GM10847 (cell line): ENCODE data around the gene SOBP.

Source experiments
- POLR2A ChIP-seq: IDR thresholded peaks from 2 replicates; pipeline ENCODE4 v1.6.1; 2011; ENCODE audit not compliant: insufficient read length; ENCODE audit errors: extremely low read depth

The SOBP gene

DNA sequence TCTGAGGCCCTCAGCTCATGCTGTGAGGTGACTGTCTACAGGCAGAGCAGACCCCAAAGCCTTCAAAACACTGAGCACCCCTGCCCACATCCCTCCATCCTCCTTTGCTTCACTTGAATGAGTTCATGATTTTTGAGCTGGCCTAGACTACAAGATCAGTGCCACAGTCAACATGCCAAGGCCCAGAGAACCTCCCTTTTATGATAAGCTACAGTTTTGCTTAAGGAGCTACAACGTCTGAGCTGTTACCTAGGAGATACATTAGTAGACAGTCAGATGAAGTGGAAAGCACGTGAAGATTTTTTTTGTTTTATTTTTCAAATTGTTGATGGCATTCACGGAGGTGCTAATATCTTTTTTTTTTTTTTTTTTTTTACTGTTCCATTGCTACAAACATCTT is 139.0 kb downstream of the SOBP start:
- TF ChIP-seq POLR2A = no peak

DNA sequence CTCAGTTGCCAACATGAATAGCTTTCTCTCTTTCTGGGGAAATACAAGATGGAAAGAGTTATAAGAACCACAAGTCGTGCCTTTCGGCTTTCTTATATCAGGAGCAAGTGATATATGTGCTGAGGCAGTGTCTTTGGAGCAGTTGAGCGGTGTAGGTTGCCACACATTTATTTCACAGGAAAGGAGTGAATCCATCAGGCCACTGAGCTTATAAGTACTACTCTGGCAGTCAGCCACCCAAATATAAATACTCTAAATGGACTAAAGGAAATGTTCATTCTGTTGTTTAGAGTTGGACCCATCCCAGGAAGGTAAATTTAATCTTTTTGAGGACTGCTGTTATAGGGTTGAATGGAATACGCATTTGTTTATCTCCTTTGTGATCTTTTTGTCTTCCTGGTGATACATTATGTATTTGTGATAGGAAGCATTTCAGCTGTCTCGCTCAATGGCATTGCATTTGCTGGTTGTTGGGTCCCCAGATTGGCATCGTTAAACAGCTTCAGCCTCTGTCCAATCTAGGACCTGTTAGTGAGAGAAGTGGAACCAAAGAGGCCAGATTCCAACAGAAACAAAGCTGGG is 139.7 kb downstream of the SOBP start:
- TF ChIP-seq POLR2A = no peak

DNA sequence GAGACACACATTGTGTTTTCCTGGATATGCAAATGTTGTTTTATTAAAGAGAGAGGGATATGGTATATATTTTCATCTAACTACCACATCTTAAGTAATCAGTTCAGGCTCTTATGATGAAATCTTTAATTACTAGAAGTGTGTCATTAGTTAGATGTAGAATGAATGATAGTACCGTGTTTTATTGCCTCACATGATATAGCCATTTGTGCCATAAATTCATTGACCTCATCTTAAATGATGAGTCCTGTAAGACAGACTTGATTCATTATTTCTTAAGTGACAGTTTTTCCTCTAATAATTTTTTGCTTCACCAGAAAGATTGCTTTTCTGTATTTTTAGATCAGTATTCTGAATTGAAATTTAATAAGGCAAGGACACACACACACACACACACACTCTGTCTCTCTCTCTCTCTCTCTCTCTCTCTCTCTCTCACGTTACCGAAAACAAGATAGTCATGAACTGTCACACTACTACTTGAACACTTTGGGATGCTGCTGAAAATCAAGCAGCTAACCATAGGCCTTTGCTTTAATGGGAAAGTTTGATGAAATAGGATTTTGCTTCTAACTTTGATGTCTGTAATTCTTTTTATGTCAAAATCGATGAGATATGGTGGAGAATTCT is 140.5 kb downstream of the SOBP start:
- no peak for TF ChIP-seq POLR2A

DNA sequence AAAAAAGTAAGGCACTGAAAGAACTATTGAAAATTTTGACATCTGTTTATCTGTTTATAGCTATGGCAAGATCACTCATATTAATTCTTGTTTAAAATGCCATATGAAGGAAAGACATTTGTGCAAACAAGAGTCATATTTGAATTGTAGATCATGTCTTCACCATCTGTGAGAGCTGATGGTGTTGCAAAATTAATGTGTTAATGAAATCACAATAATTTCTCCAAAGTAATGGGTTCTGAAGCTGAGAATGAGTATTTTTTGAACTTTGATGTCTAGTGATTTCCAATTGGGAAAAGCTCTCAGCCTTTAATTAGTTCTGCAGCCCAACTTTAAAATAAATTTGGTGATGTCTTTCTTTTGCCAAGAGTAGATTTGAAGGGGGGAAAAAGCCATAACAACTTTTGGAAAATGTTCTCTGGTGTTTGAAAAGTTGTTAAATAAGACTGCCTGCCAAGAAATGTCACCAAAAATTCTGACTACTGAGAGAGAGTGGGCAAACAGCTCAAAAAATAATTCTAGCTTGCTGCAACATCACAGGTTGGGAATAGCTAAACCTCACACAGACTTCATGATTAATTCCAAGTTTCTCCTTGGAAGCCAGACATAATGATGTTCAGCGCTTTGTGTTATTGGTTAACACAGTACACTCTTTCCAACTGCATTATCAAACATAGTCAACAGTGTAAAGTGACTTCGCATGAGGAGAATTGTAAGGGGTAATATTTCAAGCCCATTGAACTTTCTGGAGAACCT is 142.6 kb downstream of the SOBP start:
- no peak for TF ChIP-seq POLR2A

DNA sequence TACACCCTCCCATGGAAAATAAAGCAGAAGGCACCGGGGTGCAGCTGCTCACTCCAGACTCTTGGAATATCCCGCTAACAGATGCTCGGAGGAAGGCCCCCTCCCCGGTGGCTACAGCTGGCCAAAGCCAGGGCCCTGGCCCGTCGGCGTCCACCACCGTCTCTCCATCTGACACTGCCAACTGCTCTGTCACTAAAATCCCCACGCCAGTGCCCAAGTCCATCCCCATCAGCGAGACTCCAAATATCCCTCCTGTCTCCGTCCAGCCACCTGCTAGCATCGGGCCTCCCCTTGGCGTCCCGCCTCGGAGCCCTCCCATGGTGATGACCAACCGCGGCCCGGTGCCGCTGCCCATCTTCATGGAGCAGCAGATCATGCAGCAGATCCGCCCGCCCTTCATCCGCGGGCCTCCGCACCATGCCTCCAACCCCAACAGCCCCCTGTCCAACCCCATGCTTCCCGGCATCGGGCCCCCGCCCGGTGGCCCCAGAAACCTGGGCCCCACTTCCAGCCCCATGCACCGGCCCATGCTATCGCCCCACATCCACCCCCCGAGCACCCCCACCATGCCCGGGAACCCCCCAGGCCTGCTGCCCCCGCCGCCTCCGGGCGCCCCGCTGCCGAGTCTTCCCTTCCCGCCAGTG is 143.9 kb downstream of the SOBP start:
- no peak for TF ChIP-seq POLR2A

DNA sequence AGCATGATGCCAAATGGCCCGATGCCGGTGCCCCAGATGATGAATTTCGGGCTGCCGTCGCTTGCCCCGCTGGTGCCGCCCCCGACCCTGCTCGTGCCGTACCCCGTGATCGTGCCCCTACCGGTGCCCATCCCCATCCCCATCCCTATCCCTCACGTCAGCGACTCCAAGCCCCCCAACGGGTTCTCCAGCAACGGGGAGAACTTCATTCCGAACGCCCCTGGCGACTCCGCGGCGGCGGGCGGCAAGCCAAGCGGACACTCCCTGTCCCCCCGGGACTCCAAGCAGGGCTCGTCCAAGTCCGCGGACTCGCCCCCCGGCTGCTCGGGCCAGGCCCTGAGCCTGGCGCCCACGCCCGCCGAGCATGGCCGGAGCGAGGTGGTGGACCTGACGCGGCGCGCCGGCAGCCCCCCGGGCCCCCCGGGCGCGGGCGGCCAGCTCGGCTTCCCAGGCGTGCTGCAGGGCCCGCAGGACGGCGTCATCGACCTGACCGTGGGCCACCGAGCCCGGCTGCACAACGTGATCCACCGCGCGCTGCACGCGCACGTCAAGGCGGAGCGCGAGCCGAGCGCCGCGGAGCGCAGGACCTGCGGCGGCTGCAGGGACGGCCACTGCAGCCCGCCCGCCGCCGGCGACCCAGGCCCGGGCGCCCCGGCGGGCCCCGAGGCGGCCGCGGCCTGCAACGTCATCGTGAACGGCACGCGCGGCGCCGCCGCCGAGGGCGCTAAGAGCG is 144.6 kb downstream of the SOBP start:
- TF ChIP-seq POLR2A = no peak

DNA sequence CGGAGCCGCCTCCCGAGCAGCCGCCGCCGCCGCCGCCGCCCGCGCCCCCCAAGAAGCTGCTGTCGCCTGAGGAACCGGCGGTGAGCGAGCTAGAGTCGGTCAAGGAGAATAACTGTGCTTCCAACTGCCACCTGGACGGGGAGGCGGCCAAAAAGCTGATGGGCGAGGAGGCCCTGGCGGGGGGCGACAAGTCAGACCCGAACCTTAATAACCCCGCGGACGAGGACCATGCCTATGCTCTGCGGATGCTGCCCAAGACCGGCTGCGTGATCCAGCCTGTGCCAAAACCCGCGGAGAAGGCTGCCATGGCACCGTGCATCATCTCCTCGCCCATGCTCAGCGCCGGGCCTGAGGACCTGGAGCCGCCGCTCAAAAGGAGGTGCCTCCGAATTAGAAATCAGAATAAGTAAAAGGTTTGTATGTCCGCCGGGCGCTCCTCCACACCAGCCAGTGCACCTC is 145.2 kb downstream of the SOBP start:
- no peak for TF ChIP-seq POLR2A

DNA sequence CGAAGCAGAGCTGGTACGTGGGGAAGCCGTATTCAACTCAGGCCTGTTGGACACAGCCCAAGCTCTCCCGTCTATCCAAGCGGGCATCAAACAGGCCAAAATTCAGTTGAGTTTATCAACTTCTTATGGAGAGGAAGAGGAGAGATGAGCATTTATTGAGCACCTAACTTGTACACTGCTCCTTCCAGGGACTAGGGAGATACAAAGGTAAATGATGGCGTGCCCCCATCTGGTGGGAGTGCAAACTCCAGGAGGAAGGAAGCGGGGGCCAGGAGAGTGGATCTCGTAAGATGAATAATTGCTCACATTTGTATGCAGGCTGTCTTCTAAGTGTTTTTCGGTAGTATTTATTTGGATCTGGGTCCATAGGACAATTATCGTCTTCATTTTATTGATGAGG is 146.6 kb downstream of the SOBP start:
- TF ChIP-seq POLR2A = no peak

DNA sequence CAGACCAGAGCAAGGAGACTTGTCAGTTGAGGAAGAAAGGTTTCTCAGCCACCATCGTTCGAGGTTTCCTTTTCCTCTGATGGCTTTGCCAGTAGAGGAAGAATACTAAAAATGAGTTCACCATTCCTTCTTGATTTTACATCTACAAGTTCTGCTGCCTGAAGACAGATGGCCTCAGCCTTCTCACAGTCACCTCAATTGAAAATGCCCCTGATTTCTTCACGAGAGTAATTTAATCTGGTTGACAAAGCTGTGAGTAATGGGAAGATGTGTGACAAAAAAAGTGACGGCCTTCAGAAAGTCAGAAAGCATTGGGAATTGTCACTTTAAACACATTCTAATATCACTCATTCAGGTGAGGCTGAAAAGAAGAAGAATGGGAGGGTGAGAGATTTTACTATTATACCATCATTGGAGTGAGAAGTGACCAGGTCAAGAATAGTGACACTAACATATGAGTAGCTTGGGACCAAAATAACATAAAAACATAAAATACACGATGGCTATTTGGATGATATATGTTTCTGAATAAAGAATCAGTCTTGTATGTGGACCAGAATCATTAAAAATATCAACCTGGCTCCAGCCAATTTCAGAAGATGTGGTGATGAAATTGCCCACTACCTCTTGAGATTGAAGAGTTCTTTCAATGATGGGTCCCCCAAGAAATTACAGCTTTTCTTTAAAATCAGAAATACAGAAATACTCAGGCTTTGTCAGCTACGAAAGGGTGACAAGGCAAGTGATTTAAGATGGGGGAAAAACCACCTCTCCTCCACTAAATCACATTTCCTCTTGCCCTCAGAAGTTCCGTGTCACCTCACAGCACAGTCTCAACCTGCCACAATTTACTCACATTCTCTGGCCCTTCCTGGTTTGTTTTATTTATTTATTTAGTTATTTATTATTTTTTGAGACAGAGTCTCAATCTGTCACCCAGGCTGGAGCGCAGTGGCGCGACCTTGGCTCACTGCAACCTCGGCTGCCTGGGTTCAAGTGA is 147.7 kb downstream of the SOBP start:
- TF ChIP-seq POLR2A = no peak

DNA sequence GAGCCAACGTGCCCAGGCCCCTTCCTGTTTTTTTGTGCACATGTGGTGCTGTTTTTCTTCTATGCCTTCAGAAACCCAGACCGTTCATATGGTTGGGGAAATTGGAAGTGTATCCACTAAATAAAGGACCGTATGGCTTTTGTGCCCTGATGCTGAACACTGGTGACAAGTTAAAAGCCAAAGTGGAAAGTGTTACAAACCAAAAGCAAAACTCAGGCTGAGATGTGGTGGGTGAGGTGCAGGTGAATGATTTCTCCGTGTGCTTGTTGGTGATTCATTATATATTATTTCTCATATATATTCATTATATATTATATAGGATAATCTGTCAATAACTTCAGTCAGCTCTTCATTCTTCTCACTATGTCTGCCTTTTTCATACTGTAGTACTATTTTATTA is 148.6 kb downstream of the SOBP start:
- TF ChIP-seq POLR2A = no peak

DNA sequence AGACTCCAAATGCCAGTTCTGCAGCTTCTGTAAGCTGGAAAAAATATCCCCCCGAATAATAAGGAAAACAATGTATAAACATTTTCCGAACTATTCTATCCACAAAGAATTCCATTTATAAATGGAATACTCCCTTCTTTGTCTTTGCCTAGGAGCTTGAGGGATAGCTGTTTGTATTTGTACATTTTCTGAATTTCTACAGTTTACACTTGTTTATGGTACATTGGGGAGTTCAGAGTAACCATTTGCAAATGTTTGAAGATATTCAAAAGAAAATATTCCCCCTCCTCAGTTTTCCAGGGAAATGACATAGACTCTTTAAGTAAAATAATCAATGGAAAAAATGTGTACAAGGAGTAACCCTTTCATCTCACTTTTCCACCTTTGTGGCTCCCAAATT is 149.6 kb downstream of the SOBP start:
- TF ChIP-seq POLR2A = no peak

DNA sequence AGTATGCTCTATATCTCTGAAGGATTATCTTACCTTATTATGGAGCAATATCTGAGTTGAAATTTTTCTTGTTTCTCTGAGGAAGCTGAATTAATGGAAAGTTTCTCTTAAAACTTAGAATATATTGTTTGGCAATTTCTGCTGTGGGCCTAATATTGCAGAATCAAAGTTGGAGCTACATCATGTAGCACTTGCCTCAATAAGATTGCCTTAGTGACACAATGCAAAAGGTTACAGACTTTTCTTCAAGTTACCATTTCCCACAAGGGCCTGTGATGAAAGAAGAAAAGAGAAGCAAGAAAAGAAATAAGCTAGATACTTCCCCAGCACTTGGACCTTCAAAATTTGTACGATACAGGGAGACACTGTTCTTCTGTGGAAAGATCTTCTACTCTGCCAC is 151.2 kb downstream of the SOBP start:
- no peak for TF ChIP-seq POLR2A

DNA sequence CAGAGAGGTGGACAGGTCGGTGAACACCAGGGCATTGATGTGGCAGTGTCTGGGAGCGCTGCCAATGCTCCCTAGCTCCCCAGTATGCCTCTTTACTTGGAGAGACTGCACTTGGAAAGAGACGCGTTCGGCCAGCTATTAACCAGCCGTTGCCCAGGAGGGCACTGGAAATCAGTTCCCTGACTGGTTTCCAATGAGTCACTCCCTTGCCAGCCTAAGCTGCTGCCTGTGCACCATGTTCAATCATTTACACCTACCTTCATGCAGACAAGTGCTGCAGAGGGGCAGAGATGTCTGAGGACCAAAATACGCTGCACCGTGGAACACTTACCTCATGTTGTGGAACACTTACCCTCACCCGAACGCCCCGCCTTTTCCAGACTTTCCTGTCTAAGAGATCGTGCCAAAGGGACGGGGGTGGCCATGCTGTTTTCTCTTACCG is 151.6 kb downstream of the SOBP start:
- TF ChIP-seq POLR2A = no peak
